HG03108 (cell line): ENCODE data around the gene AGAP1.

ENCODE experiments used
- ATAC-seq: cut with Tn5 transposase; IDR thresholded peaks from one replicate; pipeline ENCODE4 v1.9.1; 2021; ENCODE audit warnings: moderate library complexity; ENCODE audit not compliant: unreplicated experiment

Gene AGAP1

DNA sequence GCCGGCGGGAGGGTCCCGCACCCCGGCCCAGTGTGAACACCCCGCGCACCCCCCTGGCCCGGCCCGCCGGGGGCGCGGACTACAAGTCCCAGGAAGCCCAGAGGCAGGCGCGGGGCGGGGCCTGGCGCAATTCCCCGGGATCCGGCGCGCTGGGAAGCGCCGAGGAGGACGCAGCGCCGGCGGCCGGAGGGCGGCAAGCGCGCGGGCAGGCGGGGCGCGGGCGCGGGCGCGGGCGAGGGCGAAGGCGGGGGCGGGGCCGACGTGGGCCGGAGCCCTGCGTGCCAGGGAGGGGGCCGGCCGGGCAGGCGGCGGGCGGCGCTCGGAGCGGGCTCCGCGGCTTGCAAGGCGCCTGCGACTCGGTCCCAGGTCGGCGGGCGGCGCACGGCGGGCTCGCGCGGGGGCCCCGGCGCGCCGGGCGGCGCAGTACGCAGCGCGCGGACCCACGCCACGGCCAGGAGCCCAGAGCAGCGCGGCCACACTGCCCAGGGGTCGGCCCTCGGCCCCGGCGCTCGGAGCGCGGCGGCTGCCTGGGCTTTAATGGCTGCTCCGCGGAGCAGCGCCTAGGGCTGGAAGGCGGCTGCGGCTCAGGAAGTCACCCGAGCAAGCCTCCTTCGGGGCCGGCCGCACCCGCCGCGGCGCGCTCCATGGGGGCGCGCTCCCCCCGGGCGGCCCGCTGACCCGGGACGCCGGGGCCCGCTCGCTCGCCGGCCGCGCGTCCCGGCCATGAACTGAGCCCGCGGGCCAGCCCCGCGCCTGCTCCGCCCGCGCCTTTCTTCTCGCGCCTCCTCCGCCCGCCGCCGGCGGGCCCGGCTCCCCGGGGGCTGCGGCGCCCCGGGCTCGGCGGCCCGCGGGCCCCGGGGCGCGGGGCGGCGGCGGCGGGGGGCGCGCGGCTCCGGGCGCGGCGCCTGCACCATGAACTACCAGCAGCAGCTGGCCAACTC, at the start of gene AGAP1:
TSS of gene AGAP1 (plus strand) at position 269 of the 941 bp plus-strand sequence.
- peak; percentile 60 for ATAC-seq

DNA sequence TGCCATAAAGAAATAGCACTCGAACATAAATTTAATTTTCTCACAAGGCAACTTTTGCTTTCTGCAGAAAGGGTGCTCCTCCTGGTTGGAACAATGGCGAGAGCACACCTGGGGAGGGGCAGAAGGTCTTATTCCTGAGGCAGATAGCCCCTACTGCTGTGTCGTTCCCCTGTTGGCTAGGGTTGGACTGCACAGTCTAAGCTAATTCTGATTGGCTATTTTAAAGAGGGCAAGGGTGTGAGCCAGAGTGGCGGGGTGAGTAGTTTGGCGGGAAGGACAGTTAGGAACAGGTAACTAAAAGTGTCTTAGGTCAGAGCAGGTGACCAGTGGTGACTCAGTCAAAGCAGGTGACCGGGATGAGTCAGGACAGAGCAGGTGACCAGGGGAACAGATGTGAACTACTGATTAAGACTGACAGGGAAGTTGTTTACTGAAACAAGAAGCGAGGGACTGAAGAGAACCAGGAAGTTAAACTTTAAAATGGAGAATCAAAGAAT, 49.7 kb upstream of the AGAP1 start:
- no peak for ATAC-seq

DNA sequence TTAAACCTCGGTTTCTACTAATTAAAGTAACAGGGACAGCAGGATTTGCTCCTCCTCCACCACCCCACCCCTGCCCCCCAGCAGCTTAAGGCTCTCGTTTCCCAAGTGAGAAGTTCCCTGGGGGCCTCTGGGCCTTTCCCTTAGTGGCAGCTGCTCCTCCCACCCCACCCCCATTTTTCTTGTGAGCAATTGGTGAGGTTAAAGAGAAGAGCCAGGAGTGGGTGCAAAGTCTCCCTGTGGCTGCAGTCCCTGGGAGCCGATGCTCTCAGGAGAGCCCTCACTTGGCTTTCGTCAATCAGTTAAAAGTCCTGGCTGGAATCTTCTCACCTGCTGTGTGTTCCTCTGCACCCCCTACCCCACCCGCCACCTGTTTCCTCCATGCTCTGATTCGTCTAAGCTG, 48.7 kb upstream of the AGAP1 start:
- ATAC-seq = no peak

DNA sequence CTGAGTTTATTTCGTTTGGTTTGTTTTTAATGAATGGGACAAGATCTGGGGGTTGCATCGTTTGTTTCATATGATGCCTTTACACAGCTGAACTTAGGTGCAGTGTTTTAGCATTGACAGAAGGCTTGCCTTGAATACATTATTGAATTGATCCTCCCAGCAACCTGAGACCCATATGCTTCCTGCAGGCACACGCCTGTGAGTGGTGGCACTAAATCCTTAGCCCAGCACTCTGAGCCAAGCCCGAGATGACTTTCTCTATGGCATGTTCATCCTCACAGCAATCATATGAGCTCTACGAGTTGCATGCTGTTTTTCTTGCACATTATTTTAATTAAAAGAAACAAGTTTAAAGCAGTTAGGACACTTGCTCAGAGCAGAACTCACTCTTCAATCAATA, 47.8 kb upstream of the AGAP1 start:
- ATAC-seq = no peak

DNA sequence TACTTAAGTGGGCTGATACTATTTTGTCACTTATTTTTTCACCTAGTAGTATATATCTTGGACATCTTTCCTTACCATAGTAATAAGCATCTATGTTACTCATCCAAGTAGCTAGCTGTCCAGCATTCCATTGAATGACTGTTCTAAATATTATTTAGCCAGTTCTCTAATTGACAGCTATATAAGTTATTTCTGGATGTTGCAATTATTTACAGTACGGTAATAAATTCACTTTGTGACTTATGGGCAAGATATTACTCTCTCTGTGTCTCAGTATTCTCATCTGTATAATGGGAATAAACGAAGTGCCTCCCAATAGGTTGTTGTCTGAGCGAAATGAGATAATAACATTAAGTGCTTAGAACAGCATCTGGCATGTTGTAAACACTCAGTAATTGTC, 46.6 kb upstream of the AGAP1 start:
- ATAC-seq = no peak

DNA sequence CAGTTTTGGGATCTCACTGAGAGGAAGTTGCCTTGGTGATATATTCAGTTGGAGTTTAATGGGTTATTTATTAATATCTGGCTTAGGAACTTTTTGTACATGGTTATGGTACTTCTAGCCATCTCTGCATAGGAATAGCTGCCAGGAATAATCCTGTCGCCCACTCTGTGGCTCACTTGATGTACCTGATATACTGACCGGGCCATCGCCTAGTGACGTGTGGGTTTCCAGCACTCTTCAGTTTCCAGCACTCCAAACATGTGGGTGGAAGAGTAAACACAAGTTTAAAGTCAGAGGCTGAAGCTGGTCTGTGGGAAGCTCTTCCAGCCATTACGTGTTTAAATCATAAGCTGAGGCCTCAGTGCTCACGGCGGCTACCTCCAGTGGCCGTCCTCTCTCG, 44.3 kb upstream of the AGAP1 start:
- no peak for ATAC-seq

DNA sequence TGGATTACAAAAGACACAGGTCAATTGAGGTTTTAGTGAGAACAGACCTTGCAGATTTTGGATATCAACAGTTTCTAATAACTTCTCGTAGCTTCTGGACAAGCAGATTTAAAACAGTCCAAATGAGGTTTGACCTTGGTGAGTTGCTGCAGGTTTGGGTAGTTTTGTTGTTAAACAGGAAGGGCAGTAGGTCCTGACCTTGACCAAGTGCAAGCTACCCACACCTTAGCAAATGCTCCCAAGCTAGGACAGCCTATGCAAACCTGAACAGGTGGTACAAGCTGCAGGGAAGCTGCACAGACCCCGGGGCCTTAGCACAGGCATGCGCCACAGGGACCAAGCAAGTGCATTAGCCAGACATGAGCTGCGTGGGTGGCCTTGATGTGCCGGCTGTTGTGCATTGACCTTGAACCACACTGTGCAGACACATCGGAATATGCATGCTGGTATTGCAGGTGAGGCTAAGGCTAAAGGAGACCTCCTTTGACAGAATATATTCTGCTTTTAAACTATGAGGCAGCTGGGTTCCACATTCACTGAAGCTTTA, 40.2 kb upstream of the AGAP1 start:
- no peak for ATAC-seq

DNA sequence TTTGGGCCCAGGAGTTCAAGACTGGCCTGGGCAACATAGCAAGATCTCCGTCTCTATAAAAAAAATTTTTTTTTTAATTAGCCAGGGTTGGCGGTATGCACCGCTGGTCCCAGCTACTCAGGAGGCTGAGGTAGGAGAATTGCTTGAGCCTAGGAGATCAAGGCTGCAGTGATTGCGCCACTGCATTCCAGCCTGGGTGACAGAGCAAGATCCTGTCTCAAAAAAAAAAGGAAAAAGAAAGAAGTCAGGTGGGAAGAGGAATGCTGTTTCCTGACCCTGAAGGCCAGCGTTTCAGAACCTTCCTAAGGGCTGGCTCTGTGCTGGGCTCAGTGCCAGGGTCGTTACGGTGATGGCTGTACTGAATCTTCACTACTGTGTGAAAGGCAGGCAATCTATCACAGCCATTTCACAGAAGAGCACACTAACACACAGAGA, 35.0 kb upstream of the AGAP1 start:
- no peak for ATAC-seq

DNA sequence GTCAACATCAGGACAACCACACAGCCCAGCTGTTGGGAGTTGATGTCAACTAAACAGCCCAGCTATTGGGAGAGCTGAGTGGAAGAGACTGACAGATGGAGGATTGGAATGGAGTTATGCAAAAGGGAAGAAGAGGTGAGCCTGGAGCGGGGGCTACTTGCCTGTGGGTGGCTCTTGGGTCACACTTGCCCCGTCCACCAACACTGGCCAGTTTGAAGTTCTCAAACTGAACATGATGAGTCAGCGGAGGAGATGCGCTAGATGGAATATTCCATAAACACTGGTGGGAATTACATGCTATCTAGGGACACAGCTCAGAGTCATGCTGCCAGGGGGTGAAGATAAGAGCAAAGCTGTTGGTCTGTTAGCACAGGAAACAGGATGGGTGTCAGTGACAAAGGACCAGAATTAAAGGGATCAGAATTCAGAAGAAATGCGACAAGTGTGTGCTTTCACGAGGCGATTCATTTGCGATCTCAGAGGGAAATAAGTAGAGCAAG, 33.2 kb upstream of the AGAP1 start:
- no peak for ATAC-seq

DNA sequence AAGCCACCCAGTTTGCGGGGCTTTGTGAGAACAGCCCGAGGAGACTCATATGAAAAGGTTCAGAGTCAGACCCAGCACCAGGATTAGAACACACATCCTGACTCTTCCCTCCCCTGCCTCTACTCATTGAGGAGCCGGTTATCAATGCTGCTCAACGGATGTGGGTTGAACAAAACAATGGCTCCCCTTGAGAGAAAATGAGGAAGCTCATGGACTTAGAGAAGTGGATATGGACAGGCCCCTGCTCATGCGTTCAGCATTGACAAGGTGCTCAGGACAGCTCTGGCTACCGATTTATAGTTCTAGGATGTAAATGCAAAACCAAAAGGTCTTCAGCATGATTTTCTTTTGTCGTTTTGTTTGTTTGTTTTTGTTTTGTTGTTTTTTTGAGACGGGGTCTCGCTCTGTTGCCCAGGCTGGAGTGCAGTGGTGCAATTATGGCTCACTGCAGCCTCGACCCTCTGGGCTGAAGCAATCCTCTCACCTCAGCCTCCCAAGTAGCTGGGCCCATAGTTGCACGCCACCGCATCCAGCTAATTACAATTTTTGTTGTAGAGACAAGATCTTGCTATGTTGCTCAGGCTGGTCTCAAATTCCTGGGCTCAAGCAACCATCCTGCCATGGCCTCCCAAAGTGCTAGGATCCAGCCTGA, 32.0 kb upstream of the AGAP1 start:
- no peak for ATAC-seq

DNA sequence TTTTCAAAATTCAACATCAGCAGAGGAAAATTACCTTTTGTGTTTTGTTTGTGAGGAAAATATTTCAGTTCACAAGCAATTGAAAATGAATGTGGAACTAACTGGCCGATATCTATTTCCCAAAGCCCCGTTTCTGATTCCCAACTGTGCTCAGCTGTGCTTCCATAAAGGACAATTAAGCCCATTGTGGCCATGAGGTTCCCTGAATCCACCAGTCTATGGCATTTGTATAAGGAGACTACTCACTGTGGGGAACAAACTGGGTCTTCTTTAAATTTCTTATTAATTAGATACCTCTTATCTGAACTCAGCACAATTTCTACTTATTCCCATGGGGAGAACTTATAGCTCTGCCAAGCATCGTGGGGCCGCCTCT, 31.4 kb upstream of the AGAP1 start:
- ATAC-seq = no peak

DNA sequence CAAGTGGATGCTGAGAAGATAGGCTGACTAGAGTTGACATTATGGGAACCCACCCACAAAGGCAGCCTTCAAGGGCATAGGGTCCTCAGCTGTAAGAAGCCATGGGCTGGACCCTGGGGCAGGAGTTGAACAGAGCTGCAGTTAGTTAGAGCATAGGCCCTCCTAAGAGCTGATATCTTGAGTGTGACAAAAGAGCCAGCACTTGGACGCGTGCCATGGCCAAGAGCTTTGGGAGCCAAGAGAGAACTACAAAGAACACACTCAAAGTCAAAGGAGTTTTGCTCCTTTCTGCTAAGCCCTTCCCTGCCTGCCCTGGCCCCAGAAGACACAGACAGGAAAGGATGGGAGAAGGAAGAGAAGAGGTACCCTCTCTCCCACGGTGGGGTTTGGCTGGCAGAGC, 29.9 kb upstream of the AGAP1 start:
- no peak for ATAC-seq

DNA sequence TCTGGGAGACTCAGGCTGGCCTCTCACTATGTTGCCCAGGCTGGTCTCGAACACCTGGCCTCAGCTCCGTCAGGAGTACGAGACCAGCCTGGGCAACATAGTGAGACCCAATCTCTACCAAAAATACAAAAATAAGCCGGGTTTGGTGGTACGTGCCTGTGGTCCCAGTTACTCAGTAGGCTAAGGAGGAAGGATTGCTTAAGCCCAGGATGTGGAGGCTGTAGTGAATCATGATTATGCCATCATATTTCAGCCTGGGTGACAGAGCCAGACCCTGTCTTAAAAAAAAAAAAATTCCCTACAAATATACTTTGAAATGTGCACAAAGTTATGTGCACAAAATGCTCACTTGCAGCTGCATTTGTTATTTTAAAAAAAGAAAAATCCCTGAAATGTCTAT, 26.3 kb upstream of the AGAP1 start:
- ATAC-seq = no peak

DNA sequence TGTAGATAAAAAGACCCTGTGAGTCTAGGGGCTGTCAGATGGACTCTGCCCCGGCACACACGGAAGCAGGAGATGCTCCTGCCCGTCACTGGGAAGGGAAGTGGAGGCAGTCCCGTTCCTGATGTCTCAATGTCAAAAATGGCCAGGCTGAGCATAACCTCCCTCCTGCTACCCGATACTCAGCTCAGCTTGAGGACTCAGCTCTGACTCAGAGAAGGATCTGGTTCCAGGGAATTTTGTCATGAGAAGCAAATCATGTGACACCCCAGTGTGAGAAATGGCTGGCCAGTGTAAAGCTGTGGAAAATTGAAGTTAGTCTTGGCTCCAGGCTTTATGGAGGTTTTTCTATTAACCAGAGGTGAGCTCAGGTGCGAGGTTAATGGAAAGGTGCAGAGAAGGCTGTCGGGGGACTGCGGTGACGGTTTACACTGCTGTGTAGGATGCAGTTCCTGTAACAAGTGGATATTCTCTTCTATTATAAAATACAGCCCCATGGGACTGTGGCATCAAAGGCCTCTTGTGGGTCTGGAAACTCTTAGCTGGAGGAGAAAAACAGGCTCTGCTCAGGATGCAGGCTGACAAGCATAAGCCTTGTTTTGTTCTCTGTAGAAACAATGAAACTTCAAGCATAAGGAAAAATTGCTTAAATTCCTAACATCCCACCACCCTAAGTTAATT, 24.7 kb upstream of the AGAP1 start:
- no peak for ATAC-seq

DNA sequence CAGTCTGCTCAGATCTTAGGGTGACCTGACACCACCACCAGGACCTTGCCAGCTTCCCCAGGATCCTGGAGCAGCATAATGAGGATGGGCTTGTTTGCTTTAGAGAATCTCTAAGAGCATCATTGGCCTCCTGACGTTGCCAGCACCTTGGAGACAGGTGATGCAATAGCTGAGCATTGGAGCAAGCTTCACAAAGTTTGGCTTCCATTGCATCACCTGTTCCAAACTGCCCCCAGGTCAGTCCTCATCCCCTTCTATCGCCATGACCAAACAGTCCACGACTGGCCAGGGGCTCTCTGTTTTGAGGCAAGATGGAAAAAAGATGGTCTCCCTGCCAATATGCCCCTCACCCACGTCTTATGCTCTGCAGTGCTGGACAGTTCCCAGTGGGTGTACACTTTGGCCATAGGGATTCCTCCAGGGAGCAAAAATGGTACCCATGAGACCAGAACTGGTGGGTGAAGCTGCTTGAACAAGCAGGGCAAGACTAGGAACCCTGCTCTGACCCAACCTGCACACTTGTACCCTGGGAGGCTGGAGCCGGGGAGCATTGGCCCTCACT, 22.6 kb upstream of the AGAP1 start:
- no peak for ATAC-seq

DNA sequence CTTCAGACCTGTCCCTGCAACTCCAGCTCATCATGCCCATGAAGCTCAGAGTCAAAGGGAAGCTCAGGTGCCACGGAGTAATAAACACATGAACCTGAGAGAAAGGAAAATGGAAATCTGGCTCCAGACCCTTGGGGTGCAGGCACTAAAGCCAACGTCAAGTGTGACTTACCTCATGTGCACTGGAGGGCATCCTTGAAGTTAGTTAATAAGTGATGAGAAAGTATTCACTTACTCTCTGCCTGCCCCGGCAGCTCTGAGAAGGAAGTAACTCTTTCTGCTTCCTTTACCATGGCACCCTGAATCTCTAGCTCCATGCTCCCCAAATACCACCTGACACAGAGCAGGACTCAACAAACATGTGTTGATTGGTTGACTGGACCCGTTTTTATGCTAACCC, 21.4 kb upstream of the AGAP1 start:
- ATAC-seq = no peak

DNA sequence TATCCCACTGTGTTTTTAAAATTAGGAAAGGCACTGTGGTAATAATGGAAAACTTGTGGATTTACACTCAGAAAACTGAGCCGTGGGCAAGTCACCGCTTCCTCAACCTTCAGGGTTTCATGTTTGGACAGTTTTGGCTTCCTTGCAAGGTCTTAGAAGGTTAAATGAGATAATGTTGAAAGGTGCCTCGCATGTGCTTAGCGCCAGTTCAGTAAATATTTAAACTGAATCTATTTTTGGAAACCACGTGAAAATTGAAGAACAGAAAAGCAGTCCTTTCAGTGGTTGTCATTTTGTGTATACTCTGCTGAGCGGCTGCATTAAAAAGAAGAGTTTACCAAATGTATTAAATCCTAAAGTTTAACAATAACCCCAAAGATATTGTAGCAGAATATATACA, 15.2 kb upstream of the AGAP1 start:
- ATAC-seq = no peak

DNA sequence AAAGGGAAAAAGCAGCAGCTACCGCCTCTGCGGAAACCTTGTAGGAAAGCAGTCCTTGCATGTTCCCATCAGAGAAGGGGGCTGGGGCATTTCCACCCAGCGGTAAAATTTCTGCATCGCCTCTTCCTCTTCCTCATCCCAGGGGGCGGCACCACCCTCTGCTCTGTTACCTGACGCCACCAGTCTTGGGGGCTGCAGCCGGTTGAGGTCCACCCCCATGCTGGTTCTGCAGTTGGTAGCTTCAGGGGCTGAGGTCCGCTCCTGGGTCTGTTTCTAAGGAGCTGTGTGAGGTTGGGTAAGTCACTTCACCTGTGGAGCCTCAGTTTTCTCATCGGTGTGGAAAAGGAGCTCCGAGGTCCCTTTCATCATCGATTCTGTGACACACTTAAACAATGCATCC, 14.2 kb upstream of the AGAP1 start:
- no peak for ATAC-seq

DNA sequence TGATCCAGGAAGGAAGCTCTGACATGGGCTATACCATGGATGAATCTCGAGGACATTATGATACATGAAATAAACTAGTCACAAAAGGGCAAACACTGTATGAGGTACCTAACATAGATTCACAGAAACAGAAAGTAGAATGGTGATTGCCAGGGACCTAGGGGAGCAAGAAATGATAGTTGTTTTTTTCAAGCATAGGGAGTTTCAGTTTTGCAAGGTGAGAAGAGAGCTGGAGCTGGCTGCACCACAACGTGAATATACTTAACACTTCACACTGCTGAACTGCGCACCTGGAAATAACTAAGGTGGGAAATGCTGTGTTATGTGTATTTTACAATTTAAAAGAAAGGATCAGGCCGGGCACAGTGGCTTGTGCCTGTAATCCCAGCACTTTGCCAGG, 13.2 kb upstream of the AGAP1 start:
- ATAC-seq = no peak

DNA sequence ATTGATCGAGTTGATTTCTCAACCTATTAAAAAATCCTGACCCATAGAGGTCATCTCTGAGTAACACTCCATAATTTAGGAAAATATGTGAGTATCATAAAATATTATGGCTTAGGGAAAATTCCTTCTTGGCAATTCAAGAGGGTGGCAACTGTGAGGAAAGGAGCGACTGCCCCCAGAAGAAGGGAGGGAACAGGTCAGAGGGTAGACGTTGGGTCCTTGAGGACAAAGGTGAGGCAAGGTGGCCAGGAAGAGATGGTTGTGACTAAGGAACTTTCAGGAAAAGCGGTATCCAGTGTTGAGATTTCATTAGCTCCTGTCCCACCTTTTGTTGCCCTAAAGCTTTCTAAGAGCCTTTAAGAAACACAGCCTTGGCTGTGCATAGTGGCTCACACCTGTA, 10.5 kb upstream of the AGAP1 start:
- no peak for ATAC-seq

DNA sequence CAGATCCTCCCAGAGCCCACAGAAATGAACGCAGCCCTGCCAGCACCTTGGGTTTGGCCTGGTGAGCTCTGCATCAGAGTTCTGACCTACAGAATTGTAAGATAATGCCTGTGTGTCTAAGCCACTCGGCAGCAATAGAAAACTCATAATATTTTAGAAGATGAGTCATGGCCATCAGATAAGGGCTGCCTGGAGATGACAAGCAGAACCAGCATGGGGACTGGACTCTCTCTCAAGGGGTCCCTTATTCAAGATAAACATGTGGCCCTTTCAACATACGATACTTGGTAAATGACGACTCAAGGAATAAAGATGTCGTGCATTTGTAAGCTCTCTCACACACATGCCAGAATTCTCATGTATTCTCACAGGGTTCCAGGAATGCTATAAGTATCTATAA, 8.5 kb upstream of the AGAP1 start:
- no peak for ATAC-seq
